ENCODE data around the gene DELE1.

DNA sequence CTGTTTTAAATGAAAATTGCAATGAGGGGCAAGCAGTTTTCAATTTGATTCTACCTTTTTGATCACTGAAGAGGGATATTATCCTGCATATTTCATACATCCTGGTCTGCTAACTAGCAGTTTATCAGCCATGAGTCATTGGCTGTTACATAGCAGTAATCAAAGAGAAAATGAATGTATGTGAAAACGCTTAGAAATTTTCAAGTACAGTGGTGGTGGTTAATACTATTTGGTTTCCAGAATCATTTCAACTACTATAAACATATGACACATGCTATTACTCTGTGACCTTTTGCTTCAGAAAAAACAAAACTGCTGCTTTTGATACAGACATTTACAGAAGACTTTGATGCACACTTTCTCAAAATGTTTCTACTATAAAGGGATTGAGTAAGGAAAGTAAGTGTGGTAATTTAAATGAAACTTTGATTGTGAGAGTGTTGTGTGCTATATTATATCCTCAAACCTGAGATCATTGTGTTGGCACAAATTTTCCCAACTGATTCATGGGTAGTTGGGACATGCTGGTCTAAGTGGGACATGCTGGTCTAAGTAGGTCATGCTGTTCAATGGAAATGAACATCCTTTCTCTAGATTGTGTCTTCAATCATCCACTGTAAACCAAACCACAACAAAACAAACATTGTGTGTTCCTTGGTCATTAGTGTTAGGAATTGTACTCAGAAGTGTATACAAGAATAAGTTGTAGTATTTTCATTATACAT lies 50.4 kb downstream of the DELE1 start:
- TF ChIP-seq, protein P1, sequence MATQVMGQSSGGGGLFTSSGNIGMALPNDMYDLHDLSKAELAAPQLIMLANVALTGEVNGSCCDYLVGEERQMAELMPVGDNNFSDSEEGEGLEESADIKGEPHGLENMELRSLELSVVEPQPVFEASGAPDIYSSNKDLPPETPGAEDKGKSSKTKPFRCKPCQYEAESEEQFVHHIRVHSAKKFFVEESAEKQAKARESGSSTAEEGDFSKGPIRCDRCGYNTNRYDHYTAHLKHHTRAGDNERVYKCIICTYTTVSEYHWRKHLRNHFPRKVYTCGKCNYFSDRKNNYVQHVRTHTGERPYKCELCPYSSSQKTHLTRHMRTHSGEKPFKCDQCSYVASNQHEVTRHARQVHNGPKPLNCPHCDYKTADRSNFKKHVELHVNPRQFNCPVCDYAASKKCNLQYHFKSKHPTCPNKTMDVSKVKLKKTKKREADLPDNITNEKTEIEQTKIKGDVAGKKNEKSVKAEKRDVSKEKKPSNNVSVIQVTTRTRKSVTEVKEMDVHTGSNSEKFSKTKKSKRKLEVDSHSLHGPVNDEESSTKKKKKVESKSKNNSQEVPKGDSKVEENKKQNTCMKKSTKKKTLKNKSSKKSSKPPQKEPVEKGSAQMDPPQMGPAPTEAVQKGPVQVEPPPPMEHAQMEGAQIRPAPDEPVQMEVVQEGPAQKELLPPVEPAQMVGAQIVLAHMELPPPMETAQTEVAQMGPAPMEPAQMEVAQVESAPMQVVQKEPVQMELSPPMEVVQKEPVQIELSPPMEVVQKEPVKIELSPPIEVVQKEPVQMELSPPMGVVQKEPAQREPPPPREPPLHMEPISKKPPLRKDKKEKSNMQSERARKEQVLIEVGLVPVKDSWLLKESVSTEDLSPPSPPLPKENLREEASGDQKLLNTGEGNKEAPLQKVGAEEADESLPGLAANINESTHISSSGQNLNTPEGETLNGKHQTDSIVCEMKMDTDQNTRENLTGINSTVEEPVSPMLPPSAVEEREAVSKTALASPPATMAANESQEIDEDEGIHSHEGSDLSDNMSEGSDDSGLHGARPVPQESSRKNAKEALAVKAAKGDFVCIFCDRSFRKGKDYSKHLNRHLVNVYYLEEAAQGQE (IDR thresholded peaks at IDR 0.05) = no peak
- TF ChIP-seq, protein P2, sequence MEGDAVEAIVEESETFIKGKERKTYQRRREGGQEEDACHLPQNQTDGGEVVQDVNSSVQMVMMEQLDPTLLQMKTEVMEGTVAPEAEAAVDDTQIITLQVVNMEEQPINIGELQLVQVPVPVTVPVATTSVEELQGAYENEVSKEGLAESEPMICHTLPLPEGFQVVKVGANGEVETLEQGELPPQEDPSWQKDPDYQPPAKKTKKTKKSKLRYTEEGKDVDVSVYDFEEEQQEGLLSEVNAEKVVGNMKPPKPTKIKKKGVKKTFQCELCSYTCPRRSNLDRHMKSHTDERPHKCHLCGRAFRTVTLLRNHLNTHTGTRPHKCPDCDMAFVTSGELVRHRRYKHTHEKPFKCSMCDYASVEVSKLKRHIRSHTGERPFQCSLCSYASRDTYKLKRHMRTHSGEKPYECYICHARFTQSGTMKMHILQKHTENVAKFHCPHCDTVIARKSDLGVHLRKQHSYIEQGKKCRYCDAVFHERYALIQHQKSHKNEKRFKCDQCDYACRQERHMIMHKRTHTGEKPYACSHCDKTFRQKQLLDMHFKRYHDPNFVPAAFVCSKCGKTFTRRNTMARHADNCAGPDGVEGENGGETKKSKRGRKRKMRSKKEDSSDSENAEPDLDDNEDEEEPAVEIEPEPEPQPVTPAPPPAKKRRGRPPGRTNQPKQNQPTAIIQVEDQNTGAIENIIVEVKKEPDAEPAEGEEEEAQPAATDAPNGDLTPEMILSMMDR (IDR thresholded peaks at IDR 0.05; ENCODE audit: low read depth, low read length, missing input control) = no peak
- TF ChIP-seq NR2F2 (IDR thresholded peaks at IDR 0.05) = no peak
- no peak for TF ChIP-seq EGR1 (IDR thresholded peaks at IDR 0.05; ENCODE audit: low read depth in 2 of 2)
- no peak for TF ChIP-seq RAD21 (IDR thresholded peaks at IDR 0.05)
- TF ChIP-seq, protein P3, sequence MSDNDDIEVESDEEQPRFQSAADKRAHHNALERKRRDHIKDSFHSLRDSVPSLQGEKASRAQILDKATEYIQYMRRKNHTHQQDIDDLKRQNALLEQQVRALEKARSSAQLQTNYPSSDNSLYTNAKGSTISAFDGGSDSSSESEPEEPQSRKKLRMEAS (IDR thresholded peaks at IDR 0.05) = no peak
- TF ChIP-seq JUND (IDR thresholded peaks at IDR 0.05) = no peak
- no peak for TF ChIP-seq GABPA (IDR thresholded peaks at IDR 0.05 in 1 of 2, conservative IDR thresholded peaks at IDR 0.05 in 1 of 2)
- no peak for TF ChIP-seq FOXA2 (IDR thresholded peaks at IDR 0.05)

All from liver (tissue), 3 donors.